DND-41 (cell line): ENCODE results near the gene AOPEP.

Source experiments
- CTCF ChIP-seq: IDR thresholded peaks from 2 replicates; pipeline ENCODE4 v1.5.1; 2012; ENCODE audit warnings: borderline replicate concordance, low read length, moderate library complexity, mild to moderate bottlenecking; ENCODE audit not compliant: poor library complexity, severe bottlenecking; ENCODE audit errors: extremely low read depth
- EZH2 ChIP-seq: IDR thresholded peaks from 3 replicates; pipeline ENCODE4 v1.6.1; 2012; ENCODE audit warnings: borderline replicate concordance, low read depth, mild to moderate bottlenecking, moderate library complexity, low read length, inconsistent platforms; ENCODE audit not compliant: severe bottlenecking

GRCh38 chr9:95118596-95118995, 392.1 kb downstream of the AOPEP start:
- TF ChIP-seq CTCF (no peak), EZH2 (no peak)
